Measurements from ENCODE around the gene GCNA.

Gene GCNA

GRCh38 chrX:71621603-71622002 is 43.4 kb downstream of the GCNA start:
- WGBS (ENCODE audit: extremely low coverage, insufficient coverage, insufficient read length): no CpG with 5 or more reads among the region's 6 CpGs
- Histone ChIP-seq H3K79me1 (ENCODE audit: low read length) (no peaks in the 10 kb centered on the region), H2BK120ac (ENCODE audit: insufficient read depth, low read length, poor library complexity) (no peak overlapping the region), H3K23ac (ENCODE audit: low read length) (no peak overlapping the region), H3K4me2 (ENCODE audit: low read length) (no peak overlapping the region), H3K9me3 (ENCODE audit: insufficient read depth, low read depth, low read length) (no peaks in the 10 kb centered on the region), H2AK5ac (ENCODE audit: low read length) (no peak overlapping the region), H4K12ac (ENCODE audit: low read depth, low read length) (no peak overlapping the region), H4K91ac (ENCODE audit: low read depth, low read length) (no peak overlapping the region), H3K27me3 (ENCODE audit: insufficient read depth, low read length) (no peaks in the 10 kb centered on the region), H3K36me3 (ENCODE audit: control insufficient read depth in 1 of 2, insufficient read depth in 2 of 2, low read length in 2 of 2) (no peaks in the 10 kb centered on the region), H3K4ac (ENCODE audit: low read depth, low read length) (no peak overlapping the region), H2AFZ (ENCODE audit: insufficient read depth, low read length, poor library complexity) (no peak overlapping the region), H3K79me2 (ENCODE audit: control insufficient read depth, insufficient read depth, low read length, poor library complexity) (no peaks in the 10 kb centered on the region), H3K4me1 (ENCODE audit: control insufficient read depth in 1 of 2, insufficient read depth in 2 of 2, low read length in 2 of 2) (peaks cover 0 to 7% of the 10 kb centered on the region in 2 experiments), H3K18ac (ENCODE audit: low read length) (no peak overlapping the region), H3K4me3 (ENCODE audit: low read depth, low read length) (no peak overlapping the region), H3K9ac (ENCODE audit: low read length) (no peak overlapping the region), H4K8ac (ENCODE audit: low read depth, low read length) (no peak overlapping the region), H3K14ac (ENCODE audit: low read length) (no peak overlapping the region), H3K27ac (ENCODE audit: low read depth, low read length) (no peak overlapping the region), H2BK5ac (ENCODE audit: low read depth, low read length, poor library complexity) (no peak overlapping the region), H2BK12ac (ENCODE audit: low read length) (no peak overlapping the region)
- DNase-seq: no peak

- Histone ChIP-seq H3K4me2 (ENCODE audit: low read length) (no peak overlapping the region), H3K23ac (ENCODE audit: low read length) (no peak overlapping the region)
- no CpG with 5 or more reads among the region's 9 CpGs for WGBS (ENCODE audit: extremely low coverage, insufficient coverage, insufficient read length)
Observed at GRCh38 chrX:71622032-71622575, 43.9 kb downstream of the GCNA start.

GRCh38 chrX:71622576-71623450 is 44.6 kb downstream of the GCNA start:
- H3K79me2 ChIP-seq (ENCODE audit: control insufficient read depth, insufficient read depth, low read length, poor library complexity): no peaks in the 10 kb centered on the region
- H3K4me2 ChIP-seq (ENCODE audit: low read length): no peak overlapping the region
- no peak overlapping the region for H2AFZ ChIP-seq (ENCODE audit: insufficient read depth, low read length, poor library complexity)
- no peak overlapping the region for H3K4ac ChIP-seq (ENCODE audit: low read depth, low read length)
- H3K27ac ChIP-seq (ENCODE audit: low read depth, low read length): no peak overlapping the region
- no peak overlapping the region for H2BK120ac ChIP-seq (ENCODE audit: insufficient read depth, low read length, poor library complexity)
- no peak overlapping the region for H3K14ac ChIP-seq (ENCODE audit: low read length)
- H3K79me1 ChIP-seq (ENCODE audit: low read length): no peaks in the 10 kb centered on the region
- H4K12ac ChIP-seq (ENCODE audit: low read depth, low read length): no peak overlapping the region
- no peak overlapping the region for H3K23ac ChIP-seq (ENCODE audit: low read length)
- no peaks in the 10 kb centered on the region for H3K27me3 ChIP-seq (ENCODE audit: insufficient read depth, low read length)
- H3K4me1 ChIP-seq (ENCODE audit: control insufficient read depth in 1 of 2, insufficient read depth in 2 of 2, low read length in 2 of 2): peaks cover 0 to 7% of the 10 kb centered on the region in 2 experiments
- H3K9me3 ChIP-seq (ENCODE audit: insufficient read depth, low read depth, low read length): no peaks in the 10 kb centered on the region
- no peak overlapping the region for H4K8ac ChIP-seq (ENCODE audit: low read depth, low read length)
- no peak for DNase-seq
- WGBS (ENCODE audit: extremely low coverage, insufficient coverage, insufficient read length): no CpG with 5 or more reads among the region's 13 CpGs
- no peak overlapping the region for H2BK5ac ChIP-seq (ENCODE audit: low read depth, low read length, poor library complexity)
- peak overlapping the region; percentile 31 for H4K91ac ChIP-seq (ENCODE audit: low read depth, low read length)
- H3K9ac ChIP-seq (ENCODE audit: low read length): no peak overlapping the region
- H3K4me3 ChIP-seq (ENCODE audit: low read depth, low read length): no peak overlapping the region
- H3K36me3 ChIP-seq (ENCODE audit: control insufficient read depth in 1 of 2, insufficient read depth in 2 of 2, low read length in 2 of 2): no peaks in the 10 kb centered on the region
- H2BK12ac ChIP-seq (ENCODE audit: low read length): no peak overlapping the region
- no peak overlapping the region for H2AK5ac ChIP-seq (ENCODE audit: low read length)
- no peak overlapping the region for H3K18ac ChIP-seq (ENCODE audit: low read length)

More at GRCh38 chrX:71622032-71622575, 43.9 kb downstream of the GCNA start:
- Histone ChIP-seq H2AK5ac (ENCODE audit: low read length) (no peak overlapping the region), H2BK5ac (ENCODE audit: low read depth, low read length, poor library complexity) (no peak overlapping the region), H3K9me3 (ENCODE audit: insufficient read depth, low read depth, low read length) (no peaks in the 10 kb centered on the region), H2BK120ac (ENCODE audit: insufficient read depth, low read length, poor library complexity) (no peak overlapping the region), H3K4me1 (ENCODE audit: control insufficient read depth in 1 of 2, insufficient read depth in 2 of 2, low read length in 2 of 2) (peaks cover 0 to 7% of the 10 kb centered on the region in 2 experiments), H3K36me3 (ENCODE audit: control insufficient read depth in 1 of 2, insufficient read depth in 2 of 2, low read length in 2 of 2) (no peaks in the 10 kb centered on the region), H4K8ac (ENCODE audit: low read depth, low read length) (no peak overlapping the region), H3K9ac (ENCODE audit: low read length) (no peak overlapping the region), H3K18ac (ENCODE audit: low read length) (no peak overlapping the region), H3K27me3 (ENCODE audit: insufficient read depth, low read length) (no peaks in the 10 kb centered on the region), H2AFZ (ENCODE audit: insufficient read depth, low read length, poor library complexity) (no peak overlapping the region), H3K27ac (ENCODE audit: low read depth, low read length) (no peak overlapping the region), H3K4me3 (ENCODE audit: low read depth, low read length) (no peak overlapping the region), H4K91ac (ENCODE audit: low read depth, low read length) (no peak overlapping the region), H4K12ac (ENCODE audit: low read depth, low read length) (no peak overlapping the region), H3K4ac (ENCODE audit: low read depth, low read length) (no peak overlapping the region), H3K14ac (ENCODE audit: low read length) (no peak overlapping the region), H3K79me1 (ENCODE audit: low read length) (no peaks in the 10 kb centered on the region), H2BK12ac (ENCODE audit: low read length) (no peak overlapping the region), H3K79me2 (ENCODE audit: control insufficient read depth, insufficient read depth, low read length, poor library complexity) (no peaks in the 10 kb centered on the region)
- DNase-seq: no peak

GRCh38 chrX:71623714-71624113 is 45.5 kb downstream of the GCNA start:
- Histone ChIP-seq H3K79me1 (ENCODE audit: low read length) (no peaks in the 10 kb centered on the region), H3K23ac (ENCODE audit: low read length) (no peak overlapping the region), H3K4me3 (ENCODE audit: low read depth, low read length) (no peak overlapping the region), H3K27me3 (ENCODE audit: insufficient read depth, low read length) (no peaks in the 10 kb centered on the region), H4K12ac (ENCODE audit: low read depth, low read length) (no peak overlapping the region), H2AK5ac (ENCODE audit: low read length) (no peak overlapping the region), H2BK5ac (ENCODE audit: low read depth, low read length, poor library complexity) (no peak overlapping the region), H4K8ac (ENCODE audit: low read depth, low read length) (no peak overlapping the region), H3K79me2 (ENCODE audit: control insufficient read depth, insufficient read depth, low read length, poor library complexity) (no peaks in the 10 kb centered on the region), H2BK12ac (ENCODE audit: low read length) (no peak overlapping the region), H3K18ac (ENCODE audit: low read length) (no peak overlapping the region), H3K36me3 (ENCODE audit: control insufficient read depth in 1 of 2, insufficient read depth in 2 of 2, low read length in 2 of 2) (no peaks in the 10 kb centered on the region), H3K14ac (ENCODE audit: low read length) (no peak overlapping the region), H2BK120ac (ENCODE audit: insufficient read depth, low read length, poor library complexity) (no peak overlapping the region), H4K91ac (ENCODE audit: low read depth, low read length) (no peak overlapping the region), H3K4me2 (ENCODE audit: low read length) (no peak overlapping the region), H3K9me3 (ENCODE audit: insufficient read depth, low read depth, low read length) (no peaks in the 10 kb centered on the region), H3K27ac (ENCODE audit: low read depth, low read length) (no peak overlapping the region), H3K4me1 (ENCODE audit: control insufficient read depth in 1 of 2, insufficient read depth in 2 of 2, low read length in 2 of 2) (peaks cover 0 to 7% of the 10 kb centered on the region in 2 experiments), H2AFZ (ENCODE audit: insufficient read depth, low read length, poor library complexity) (no peak overlapping the region), H3K9ac (ENCODE audit: low read length) (no peak overlapping the region), H3K4ac (ENCODE audit: low read depth, low read length) (no peak overlapping the region)
- WGBS (ENCODE audit: extremely low coverage, insufficient coverage, insufficient read length): no CpG with 5 or more reads among the region's 3 CpGs
- no peak for DNase-seq

All from trophoblast cell (in vitro differentiated cells and primary cell).